ENCODE results near the gene PYGM. TPM values are rescaled to one million over a fixed set of nuclear protein-coding genes. Genes with fewer than 3 reads are reported as not detected.

The PYGM gene
- total RNA-seq, 1 donor from 2014 or later = 5.5 TPM

- Mint-ChIP-seq H3K36me3 (ENCODE audit: unreplicated experiment) (no peaks in the 10 kb centered on the region), H3K4me3 (ENCODE audit: unreplicated experiment) (no peak overlapping the region), H3K4me1 (ENCODE audit: low read depth, unreplicated experiment) (no peaks in the 10 kb centered on the region), H3K27ac (ENCODE audit: unreplicated experiment) (no peak overlapping the region), H3K9me3 (ENCODE audit: unreplicated experiment) (no peaks in the 10 kb centered on the region), H3K27me3 (ENCODE audit: unreplicated experiment) (peaks cover 11% of the 10 kb centered on the region)
- DNase-seq = no peak
- no peak for TF ChIP-seq CTCF (IDR thresholded peaks at IDR 0.05; ENCODE audit: partially characterized antibody, unreplicated experiment)
Measured at GRCh38 chr11:64791781-64792291, 32.1 kb upstream of the PYGM start.

GRCh38 chr11:64790205-64791095 lies 30.7 kb upstream of the PYGM start:
- H3K4me1 Mint-ChIP-seq (ENCODE audit: low read depth, unreplicated experiment) = no peaks in the 10 kb centered on the region
- H3K27ac Mint-ChIP-seq (ENCODE audit: unreplicated experiment) = no peak overlapping the region
- H3K36me3 Mint-ChIP-seq (ENCODE audit: unreplicated experiment) = no peaks in the 10 kb centered on the region
- DNase-seq = no peak
- TF ChIP-seq CTCF (IDR thresholded peaks at IDR 0.05; ENCODE audit: partially characterized antibody, unreplicated experiment) = no peak
- H3K9me3 Mint-ChIP-seq (ENCODE audit: unreplicated experiment) = no peaks in the 10 kb centered on the region
- H3K4me3 Mint-ChIP-seq (ENCODE audit: unreplicated experiment) = no peak overlapping the region
- H3K27me3 Mint-ChIP-seq (ENCODE audit: unreplicated experiment) = peaks cover 11% of the 10 kb centered on the region

- no peaks in the 10 kb centered on the region for H3K9me3 Mint-ChIP-seq (ENCODE audit: unreplicated experiment)
- H3K4me3 Mint-ChIP-seq (ENCODE audit: unreplicated experiment) = no peak overlapping the region
- no peak for DNase-seq
- H3K36me3 Mint-ChIP-seq (ENCODE audit: unreplicated experiment) = no peaks in the 10 kb centered on the region
- H3K27me3 Mint-ChIP-seq (ENCODE audit: unreplicated experiment) = peaks cover 9% of the 10 kb centered on the region
- no peak overlapping the region for H3K27ac Mint-ChIP-seq (ENCODE audit: unreplicated experiment)
- TF ChIP-seq CTCF (IDR thresholded peaks at IDR 0.05; ENCODE audit: partially characterized antibody, unreplicated experiment) = no peak
- H3K4me1 Mint-ChIP-seq (ENCODE audit: low read depth, unreplicated experiment) = no peaks in the 10 kb centered on the region
Measured at GRCh38 chr11:64789331-64790204, 29.8 kb upstream of the PYGM start.

- Mint-ChIP-seq H3K4me1 (ENCODE audit: low read depth, unreplicated experiment) (no peaks in the 10 kb centered on the region), H3K27me3 (ENCODE audit: unreplicated experiment) (peaks cover 9% of the 10 kb centered on the region), H3K9me3 (ENCODE audit: unreplicated experiment) (no peaks in the 10 kb centered on the region), H3K27ac (ENCODE audit: unreplicated experiment) (no peak overlapping the region), H3K4me3 (ENCODE audit: unreplicated experiment) (no peak overlapping the region), H3K36me3 (ENCODE audit: unreplicated experiment) (no peaks in the 10 kb centered on the region)
- no peak for TF ChIP-seq CTCF (IDR thresholded peaks at IDR 0.05; ENCODE audit: partially characterized antibody, unreplicated experiment)
- no peak for DNase-seq
Measured at GRCh38 chr11:64788321-64789215, 28.8 kb upstream of the PYGM start.
